Right forelimb (tissue), 1 donor: Measurements from ENCODE around the gene PRPS1L1.

ENCODE experiments used
- DNase-seq: peaks from one replicate; pipeline ENCODE4 v3.0.0-alpha.2; 2018

The PRPS1L1 gene

GRCh38 chr7:18013936-18014335, 13.7 kb downstream of the PRPS1L1 start:
- DNase-seq, result no peak

DNA sequence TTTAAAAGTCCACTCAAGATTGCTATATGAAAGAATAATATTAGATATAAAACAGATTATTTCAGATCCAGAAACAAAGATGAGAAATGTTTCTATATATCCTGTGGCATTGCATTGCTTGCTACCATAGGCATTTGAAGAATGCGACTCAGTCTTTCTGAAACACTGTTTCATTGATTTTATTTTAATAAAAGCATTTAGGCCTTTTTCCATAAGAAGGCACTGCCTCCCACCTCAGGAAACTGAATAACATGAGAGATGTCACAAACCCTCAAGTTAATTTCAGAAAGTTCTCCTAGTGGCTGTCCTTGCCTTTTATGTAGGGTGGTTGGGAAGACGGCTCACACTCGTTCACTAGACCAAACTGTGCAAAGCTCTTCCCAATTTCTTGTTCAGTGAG, 23.3 kb downstream of the PRPS1L1 start:
- DNase-seq, result no peak

GRCh38 chr7:18003286-18003994, 24.2 kb downstream of the PRPS1L1 start:
- no peak for DNase-seq

DNA sequence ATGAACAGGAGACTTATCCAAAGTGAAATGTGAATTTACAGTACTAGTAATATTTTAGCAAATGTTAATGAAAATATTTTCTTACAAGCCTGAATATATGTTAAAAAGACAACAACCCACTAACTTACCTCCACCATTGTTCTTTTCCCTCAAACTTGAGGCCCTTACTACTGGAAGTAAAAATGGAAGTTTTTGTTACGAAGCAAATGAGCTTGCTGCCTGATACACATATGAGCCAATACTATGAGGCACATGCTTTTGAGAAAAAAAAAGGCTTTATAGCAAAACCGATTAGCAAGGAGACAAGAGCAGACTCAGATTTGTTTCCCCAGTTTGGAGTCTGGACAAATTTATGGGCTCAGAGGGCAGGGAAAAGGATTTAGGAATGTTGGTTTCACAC, 29.0 kb downstream of the PRPS1L1 start:
- no peak for DNase-seq

GRCh38 chr7:17996442-17997223, 31.0 kb downstream of the PRPS1L1 start:
- no peak for DNase-seq

- DNase-seq, result no peak
Measured at GRCh38 chr7:17996040-17996439, 31.6 kb downstream of the PRPS1L1 start.

DNA sequence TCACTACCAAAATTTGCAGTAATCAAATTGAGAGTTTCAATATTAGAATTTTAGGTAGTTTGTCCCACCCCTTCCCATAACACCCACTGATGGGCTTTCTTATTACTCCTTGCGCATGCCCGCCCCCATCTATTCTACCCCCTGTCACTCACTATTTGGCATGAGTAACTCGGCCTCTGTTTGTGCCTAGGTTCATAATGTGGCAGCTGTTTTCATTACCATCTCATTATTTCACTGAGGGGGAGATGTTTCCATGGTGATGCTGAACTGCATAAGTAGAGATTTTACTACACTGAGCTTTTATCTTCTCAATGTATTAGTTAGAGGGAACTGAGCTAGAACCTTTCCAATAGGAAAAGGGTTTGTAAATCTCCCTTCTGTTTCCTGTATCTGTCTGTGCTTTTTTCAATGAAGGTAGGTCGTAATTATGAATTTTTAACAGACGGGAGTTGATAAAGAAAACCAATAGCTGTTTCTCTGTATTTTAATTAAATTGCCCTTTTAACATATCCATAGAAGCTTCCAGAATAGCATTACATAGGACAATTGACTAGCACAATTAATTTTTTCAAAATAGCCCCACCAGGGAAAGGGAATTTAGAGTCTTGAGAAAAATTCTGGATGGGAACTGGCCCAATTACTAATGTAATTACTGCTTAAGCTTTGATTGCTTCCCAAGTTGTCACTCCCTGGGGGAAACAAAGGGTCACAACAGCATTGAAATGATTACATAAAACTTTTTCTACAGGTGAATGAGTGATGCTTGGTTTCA, 33.4 kb downstream of the PRPS1L1 start:
- DNase-seq, result no peak

DNA sequence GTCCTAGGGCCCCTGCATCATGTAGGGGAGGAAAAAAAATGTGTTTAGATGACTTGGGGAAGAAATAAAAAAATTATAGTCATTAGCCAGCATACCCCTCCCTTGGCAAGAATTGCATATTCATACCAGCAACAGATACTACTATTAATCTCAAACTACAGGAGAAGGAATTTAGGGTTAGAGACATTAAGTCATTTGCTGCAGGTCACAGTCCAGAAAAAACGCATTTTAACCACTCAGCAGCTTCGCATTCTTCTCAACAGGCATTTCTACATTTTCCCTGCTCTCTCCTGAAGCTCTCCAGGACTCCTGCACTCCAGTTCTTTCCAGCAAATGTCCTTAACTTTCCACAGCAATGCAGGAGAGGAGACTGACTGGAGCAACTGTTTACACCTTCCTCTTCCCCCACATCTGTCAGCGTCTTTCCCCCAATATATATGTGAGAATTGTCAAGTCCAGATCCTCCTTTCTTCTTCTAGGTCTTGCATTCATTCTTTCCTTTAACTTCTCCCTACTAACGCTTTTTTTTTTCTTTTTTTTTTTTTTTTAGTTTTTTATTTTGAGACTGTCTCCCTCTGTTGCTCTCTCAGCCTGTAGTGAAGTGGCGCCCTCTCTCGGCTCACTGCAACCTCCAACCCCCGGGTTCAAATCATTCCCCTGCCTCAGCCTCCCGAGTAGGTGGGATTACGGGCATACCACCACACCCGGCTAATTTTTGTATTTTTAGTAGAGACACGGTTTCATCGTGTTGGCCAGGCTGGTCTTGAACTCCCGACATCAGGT, 35.6 kb downstream of the PRPS1L1 start:
- no peak for DNase-seq

DNA sequence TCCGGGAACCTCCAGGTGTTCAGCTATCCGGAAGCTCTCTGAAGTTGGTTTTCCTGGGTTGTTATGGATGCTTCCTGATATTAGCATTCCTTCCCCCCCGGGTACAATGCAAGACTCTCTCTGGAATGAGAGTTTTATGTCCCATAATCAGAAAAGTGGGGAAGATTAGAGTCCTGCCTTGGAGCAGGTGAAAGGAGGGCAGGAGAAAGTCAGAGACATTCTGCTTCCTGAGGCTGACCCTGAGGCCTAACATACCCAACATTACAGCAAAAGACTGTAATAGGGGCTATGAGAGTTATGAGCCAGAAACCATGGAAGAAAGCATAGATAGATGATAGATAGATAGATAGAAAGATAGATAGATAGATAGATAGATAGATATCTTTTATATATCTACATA, 36.9 kb downstream of the PRPS1L1 start:
- DNase-seq, result no peak

DNA sequence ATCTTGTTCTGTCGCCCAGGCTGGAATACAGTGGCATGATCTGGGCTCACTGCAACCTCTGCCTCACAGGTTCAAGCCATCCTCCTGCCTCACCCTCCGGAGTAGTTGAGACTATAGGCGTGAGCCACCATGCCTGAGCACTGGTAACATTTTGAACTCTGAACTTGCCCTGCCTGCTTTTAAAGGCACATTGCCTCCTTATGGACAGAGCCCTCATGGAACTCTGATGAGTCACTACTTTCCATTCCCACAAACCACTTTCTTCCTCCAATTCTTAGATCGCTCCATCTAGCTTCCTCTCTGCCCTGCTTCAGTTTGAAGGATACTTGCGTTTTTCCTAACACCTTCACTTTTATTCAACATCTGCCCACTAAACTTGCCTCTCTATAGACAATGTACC, 38.1 kb downstream of the PRPS1L1 start:
- DNase-seq, result no peak

DNA sequence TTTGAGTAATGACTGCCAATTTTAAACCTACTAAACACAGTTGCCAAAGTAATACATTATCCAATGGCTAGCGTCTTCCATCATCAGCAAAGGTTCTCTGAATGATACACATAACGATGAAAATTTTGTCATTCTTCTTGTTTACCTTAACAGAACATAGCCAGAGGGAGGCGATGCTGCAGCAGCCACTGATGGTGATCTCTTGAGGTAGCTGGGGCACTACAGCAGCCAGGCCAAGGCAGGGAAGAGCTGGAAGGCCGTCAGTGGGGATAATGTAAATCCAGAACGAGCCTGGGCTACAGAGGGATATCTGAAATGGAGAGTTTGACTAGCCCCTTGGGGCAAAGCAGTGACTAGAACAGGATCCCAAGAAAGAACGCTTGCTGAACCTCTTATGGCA, 38.8 kb downstream of the PRPS1L1 start:
- DNase-seq, result no peak

GRCh38 chr7:17988141-17988540, 39.5 kb downstream of the PRPS1L1 start:
- DNase-seq, result no peak

GRCh38 chr7:17986851-17987250, 40.8 kb downstream of the PRPS1L1 start:
- no peak for DNase-seq

DNA sequence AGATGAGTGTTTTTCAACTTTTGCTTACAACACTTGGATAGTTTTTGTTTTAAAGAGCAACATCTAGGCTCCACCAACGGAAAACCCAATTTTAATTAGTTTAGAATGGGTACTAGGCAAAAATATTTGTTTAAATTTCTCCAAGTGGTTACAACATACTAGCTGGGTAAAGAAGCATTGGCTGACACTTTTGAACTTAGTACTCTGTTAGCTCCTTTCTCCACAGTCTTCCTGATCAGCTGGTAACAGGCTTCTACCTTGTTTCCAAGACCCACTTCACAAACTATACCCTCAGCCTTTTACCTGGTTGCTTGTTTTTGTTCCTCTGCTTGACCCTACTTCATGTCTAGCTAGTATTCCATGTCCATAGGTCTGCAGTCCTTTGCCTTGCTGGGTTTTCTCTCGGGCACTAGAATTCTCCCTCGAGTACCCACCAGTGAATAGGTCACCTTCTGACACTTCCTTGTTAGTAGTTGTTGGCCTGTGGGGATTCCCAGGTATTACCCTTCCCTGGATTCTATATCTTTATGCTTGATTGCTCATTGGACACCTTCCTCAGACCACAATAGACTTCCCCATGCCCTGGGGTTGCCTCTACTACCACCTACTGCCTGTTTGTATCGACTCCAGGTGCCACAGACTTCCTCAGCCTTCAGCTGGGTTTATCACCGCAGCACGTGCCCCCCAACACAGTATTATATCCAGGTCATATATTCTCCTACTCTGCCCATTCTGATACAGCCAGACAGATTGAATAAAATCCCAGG, 42.0 kb downstream of the PRPS1L1 start:
- no peak for DNase-seq

- DNase-seq, result no peak
Measured at GRCh38 chr7:17984288-17984687, 43.4 kb downstream of the PRPS1L1 start.

DNA sequence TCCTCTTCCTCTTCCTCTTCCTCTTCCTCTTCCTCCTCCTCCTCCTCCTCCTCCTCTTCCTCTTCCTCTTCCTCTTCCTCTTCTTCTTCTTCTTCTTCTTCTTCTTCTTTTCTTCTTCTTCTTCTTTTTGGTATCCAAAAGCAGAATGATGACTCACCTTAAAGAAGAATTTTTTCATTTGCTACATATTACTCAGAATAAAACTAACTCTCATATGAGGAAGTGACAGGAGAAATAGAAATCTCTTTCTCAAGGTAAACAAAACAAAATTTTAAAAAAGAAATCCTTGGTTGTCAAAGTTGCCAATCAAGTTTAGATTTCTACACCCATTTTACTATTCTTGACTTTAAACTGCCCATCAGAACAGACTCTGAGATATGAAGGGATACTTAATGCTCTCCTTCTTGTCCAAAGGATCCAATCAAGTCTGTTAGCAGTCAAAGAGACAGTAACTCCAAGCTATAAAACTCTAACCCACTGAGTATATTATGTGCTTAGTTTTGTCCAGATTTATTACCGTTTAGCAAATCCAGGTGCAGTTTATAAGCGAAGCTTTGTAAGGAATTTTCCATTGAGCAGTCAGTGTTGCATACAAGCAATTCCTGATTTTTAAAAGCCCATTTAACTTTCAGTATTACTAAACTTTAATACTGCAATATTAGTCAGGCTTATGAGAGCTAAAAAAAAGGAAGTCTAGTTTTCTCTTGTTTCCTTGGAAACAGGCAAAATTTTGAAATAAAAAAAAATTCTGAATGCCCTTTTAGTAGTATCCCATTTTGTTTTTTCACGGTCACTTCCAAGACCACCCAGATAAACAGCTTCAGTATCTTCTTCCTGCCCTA, 44.2 kb downstream of the PRPS1L1 start:
- DNase-seq, result no peak

- no peak for DNase-seq
Measured at GRCh38 chr7:17976952-17977351, 50.7 kb downstream of the PRPS1L1 start.
